ENCODE results near the gene HDHD2.

DNA sequence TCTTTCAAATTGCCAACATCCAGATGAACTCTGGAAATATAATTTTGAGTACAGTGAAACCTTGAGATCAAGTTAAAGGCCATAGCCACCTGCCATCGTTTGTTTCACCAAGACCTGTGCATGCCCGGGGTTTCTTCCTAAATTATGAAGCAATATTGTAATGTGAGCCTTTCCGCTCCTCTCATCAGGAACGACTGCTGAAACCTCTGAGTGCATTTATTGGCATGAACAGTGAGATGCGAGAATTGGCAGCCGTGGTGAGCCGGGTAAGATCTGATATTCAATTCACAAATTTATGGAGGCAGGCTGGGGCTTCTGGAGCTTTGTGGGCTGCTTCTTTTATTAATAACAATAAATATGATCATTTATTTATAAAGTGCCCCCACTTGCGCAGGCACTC is 87.2 kb downstream of the HDHD2 start:
- TF ChIP-seq, protein P1, sequence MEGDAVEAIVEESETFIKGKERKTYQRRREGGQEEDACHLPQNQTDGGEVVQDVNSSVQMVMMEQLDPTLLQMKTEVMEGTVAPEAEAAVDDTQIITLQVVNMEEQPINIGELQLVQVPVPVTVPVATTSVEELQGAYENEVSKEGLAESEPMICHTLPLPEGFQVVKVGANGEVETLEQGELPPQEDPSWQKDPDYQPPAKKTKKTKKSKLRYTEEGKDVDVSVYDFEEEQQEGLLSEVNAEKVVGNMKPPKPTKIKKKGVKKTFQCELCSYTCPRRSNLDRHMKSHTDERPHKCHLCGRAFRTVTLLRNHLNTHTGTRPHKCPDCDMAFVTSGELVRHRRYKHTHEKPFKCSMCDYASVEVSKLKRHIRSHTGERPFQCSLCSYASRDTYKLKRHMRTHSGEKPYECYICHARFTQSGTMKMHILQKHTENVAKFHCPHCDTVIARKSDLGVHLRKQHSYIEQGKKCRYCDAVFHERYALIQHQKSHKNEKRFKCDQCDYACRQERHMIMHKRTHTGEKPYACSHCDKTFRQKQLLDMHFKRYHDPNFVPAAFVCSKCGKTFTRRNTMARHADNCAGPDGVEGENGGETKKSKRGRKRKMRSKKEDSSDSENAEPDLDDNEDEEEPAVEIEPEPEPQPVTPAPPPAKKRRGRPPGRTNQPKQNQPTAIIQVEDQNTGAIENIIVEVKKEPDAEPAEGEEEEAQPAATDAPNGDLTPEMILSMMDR (IDR thresholded peaks at IDR 0.05) = no peak
- TF ChIP-seq POLR2A (IDR thresholded peaks at IDR 0.05) = no peak
